Neuronal stem cell (in vitro differentiated cells): ENCODE measurements around the gene UBE3B.

Experiments used
- DNase-seq: peaks from one replicate; pipeline ENCODE4 v3.0.0-alpha.2; 2013; ENCODE audit warnings: low spot score
- H2AFZ ChIP-seq: one replicate; pipeline ENCODE4 v1.6.1; 2013; ENCODE audit warnings: mild to moderate bottlenecking, low read length, inconsistent platforms
- H2AK5ac ChIP-seq: 2 replicates; pipeline ENCODE4 v1.6.1; 2013; ENCODE audit warnings: low read depth, mild to moderate bottlenecking, inconsistent platforms, low read length, moderate library complexity, mixed read lengths
- H2BK120ac ChIP-seq: 2 replicates; pipeline ENCODE4 v1.6.1; 2013; ENCODE audit warnings: low read depth, mild to moderate bottlenecking, inconsistent platforms, low read length, moderate library complexity, mixed read lengths
- H2BK12ac ChIP-seq: one replicate; pipeline ENCODE4 v1.6.1; 2013; ENCODE audit warnings: low read length, inconsistent platforms
- H2BK15ac ChIP-seq: 2 replicates; pipeline ENCODE4 v1.6.1; 2013; ENCODE audit warnings: mild to moderate bottlenecking, low read length, inconsistent platforms, mixed read lengths
- H2BK5ac ChIP-seq: one replicate; pipeline ENCODE4 v1.6.1; 2013; ENCODE audit warnings: inconsistent platforms, mild to moderate bottlenecking, low read length, moderate library complexity
- H3K14ac ChIP-seq: one replicate; pipeline ENCODE4 v1.6.1; 2013; ENCODE audit warnings: low read length, inconsistent platforms
- H3K18ac ChIP-seq: 2 replicates; pipeline ENCODE4 v1.6.1; 2013; ENCODE audit warnings: low read length, inconsistent platforms
- H3K23ac ChIP-seq: 2 replicates; pipeline ENCODE4 v1.6.1; 2013; ENCODE audit warnings: low read depth, mild to moderate bottlenecking, mixed read lengths, low read length, inconsistent platforms; ENCODE audit not compliant: poor library complexity
- H3K27ac ChIP-seq: replicated peaks from 3 replicates; pipeline ENCODE4 v1.5.1; 2013; ENCODE audit warnings: low read length, inconsistent platforms
- H3K27me3 ChIP-seq, 3 experiments: 2 replicates each; pipeline ENCODE4 v1.6.1; 2013; ENCODE audit warnings: low read length in 3 of 3, mild to moderate bottlenecking in 2 of 3, inconsistent platforms in 1 of 3, low read depth in 1 of 3, mixed read lengths in 1 of 3, moderate library complexity in 1 of 3; ENCODE audit not compliant: control insufficient read depth in 3 of 3, insufficient read depth in 3 of 3
- H3K36me3 ChIP-seq, 2 donors: replicated peaks in 1 of 2; 2 replicates each; pipeline ENCODE4 v1.6.1; 2013; ENCODE audit warnings: low read length in 2 of 2; ENCODE audit not compliant: control insufficient read depth in 2 of 2, insufficient read depth in 2 of 2
- H3K4ac ChIP-seq: 2 replicates; pipeline ENCODE4 v1.6.1; 2013; ENCODE audit warnings: inconsistent platforms, mild to moderate bottlenecking, low read length, moderate library complexity
- H3K4me1 ChIP-seq, 2 donors: 1 replicate in 1 of 2; 2 replicates in 1 of 2; pipeline ENCODE4 v1.6.1; 2013; ENCODE audit warnings: low read length in 2 of 2, low read depth in 1 of 2; ENCODE audit not compliant: control insufficient read depth in 2 of 2, insufficient read depth in 1 of 2
- H3K4me2 ChIP-seq: one replicate; pipeline ENCODE4 v1.6.1; 2013; ENCODE audit warnings: mild to moderate bottlenecking, low read length, inconsistent platforms; ENCODE audit not compliant: insufficient read depth, poor library complexity, severe bottlenecking
- H3K4me3 ChIP-seq, 2 donors: 2 replicates each; pipeline ENCODE4 v1.5.1; 2013; ENCODE audit warnings: low read length in 2 of 2, mild to moderate bottlenecking in 2 of 2, inconsistent platforms in 1 of 2, moderate library complexity in 1 of 2
- H3K79me1 ChIP-seq: one replicate; pipeline ENCODE4 v1.6.1; 2013; ENCODE audit warnings: low read depth, mild to moderate bottlenecking, inconsistent platforms, low read length, moderate library complexity
- H3K9ac ChIP-seq: one replicate; pipeline ENCODE4 v1.6.1; 2013; ENCODE audit warnings: mild to moderate bottlenecking, low read depth, low read length, inconsistent platforms; ENCODE audit not compliant: poor library complexity
- H3K9me3 ChIP-seq, 2 donors: replicated peaks in 1 of 2; 2 replicates each; pipeline versions ENCODE3 to v1.6.1; 2013; ENCODE audit warnings: low read length in 2 of 2, mild to moderate bottlenecking in 2 of 2, inconsistent platforms in 1 of 2, low read depth in 1 of 2, mixed read lengths in 1 of 2, moderate library complexity in 1 of 2; ENCODE audit not compliant: control insufficient read depth in 2 of 2, insufficient read depth in 1 of 2
- H4K8ac ChIP-seq: one replicate; pipeline ENCODE4 v1.6.1; 2013; ENCODE audit warnings: low read depth, mild to moderate bottlenecking, inconsistent platforms, low read length, moderate library complexity
- H4K91ac ChIP-seq: one replicate; pipeline ENCODE4 v1.6.1; 2013; ENCODE audit warnings: low read length, low read depth, mild to moderate bottlenecking, inconsistent platforms; ENCODE audit not compliant: poor library complexity
- WGBS, 2 donors: extraction: QIAGEN DNeasy Blood & Tissue Kit; methylation state at CpG; one replicate each; pipeline ENCODE4 v1.1.7; 2013; ENCODE audit warnings: missing lambda C conversion rate in 2 of 2, mixed read lengths in 1 of 2; ENCODE audit not compliant: insufficient read length in 2 of 2, insufficient replicate concordance in 1 of 2; ENCODE audit errors: extremely low coverage in 2 of 2; 5-methylcytosine and 5-hydroxymethylcytosine counted together

UBE3B gene

DNA sequence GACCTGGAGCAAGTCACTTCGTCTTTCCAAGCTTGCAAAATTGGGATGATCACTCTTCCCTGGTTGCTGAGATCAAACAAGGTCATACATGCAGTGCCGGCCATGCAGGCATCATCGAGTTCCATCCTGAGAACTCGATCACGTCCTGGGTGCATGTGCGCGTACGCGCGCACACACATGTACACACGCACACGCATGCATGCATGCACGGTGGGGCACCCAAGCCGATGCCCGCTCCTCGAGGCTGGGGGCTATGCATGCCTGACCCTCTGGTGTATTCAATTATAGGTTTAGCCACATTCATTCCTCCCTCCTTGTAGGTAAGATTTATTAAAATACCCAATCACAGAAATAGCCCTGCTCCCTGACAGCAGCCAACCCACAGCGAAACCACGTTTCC, 69.9 kb downstream of the UBE3B start:
- H3K18ac ChIP-seq = peak overlapping the region; percentile 61
- H4K8ac ChIP-seq = no peak overlapping the region
- H2BK120ac ChIP-seq = no peak overlapping the region
- H3K27ac ChIP-seq = no peak overlapping the region
- H2BK5ac ChIP-seq = no peak overlapping the region
- H3K4ac ChIP-seq = no peak overlapping the region
- peaks cover 0 to 6% of the 10 kb centered on the region in 2 donors for H3K4me1 ChIP-seq
- H3K9me3 ChIP-seq = no peaks in the 10 kb centered on the region
- H3K4me2 ChIP-seq = no peak overlapping the region
- peak overlapping the region; percentile 56 for H4K91ac ChIP-seq
- no peak overlapping the region for H3K14ac ChIP-seq
- H2AK5ac ChIP-seq = no peak overlapping the region
- DNase-seq = no peak
- no peak overlapping the region for H3K23ac ChIP-seq
- no peaks in the 10 kb centered on the region for H3K79me1 ChIP-seq
- H2BK12ac ChIP-seq = no peak overlapping the region
- no peaks in the 10 kb centered on the region for H3K36me3 ChIP-seq
- H2BK15ac ChIP-seq = peak overlapping the region; percentile 71
- no peaks in the 10 kb centered on the region for H3K27me3 ChIP-seq
- 100% methylated on average over 1 of the region's 18 CpGs; no CpG with 5 or more reads in 1 of the 2 donors for WGBS, 2 donors
- H2AFZ ChIP-seq = no peak overlapping the region
- H3K4me3 ChIP-seq = no peak overlapping the region
- no peak overlapping the region for H3K9ac ChIP-seq

- no peak overlapping the region for H2BK5ac ChIP-seq
- no peak overlapping the region for H3K27ac ChIP-seq
- H3K18ac ChIP-seq = no peak overlapping the region
- H2AFZ ChIP-seq = no peak overlapping the region
- no peak for DNase-seq
- no peak overlapping the region for H3K14ac ChIP-seq
- no peaks in the 10 kb centered on the region for H3K36me3 ChIP-seq
- H2BK120ac ChIP-seq = no peak overlapping the region
- H4K8ac ChIP-seq = no peak overlapping the region
- no peak overlapping the region for H3K9ac ChIP-seq
- no peak overlapping the region for H2AK5ac ChIP-seq
- H3K4me2 ChIP-seq = no peak overlapping the region
- H3K9me3 ChIP-seq = no peaks in the 10 kb centered on the region
- no peak overlapping the region for H3K4me3 ChIP-seq
- H2BK15ac ChIP-seq = no peak overlapping the region
- H4K91ac ChIP-seq = no peak overlapping the region
- no peak overlapping the region for H2BK12ac ChIP-seq
- no peak overlapping the region for H3K23ac ChIP-seq
- H3K79me1 ChIP-seq = no peaks in the 10 kb centered on the region
- H3K4ac ChIP-seq = no peak overlapping the region
- no peaks in the 10 kb centered on the region for H3K27me3 ChIP-seq
- H3K4me1 ChIP-seq = peaks cover 0 to 6% of the 10 kb centered on the region in 2 donors
- no CpG with 5 or more reads among the region's 4 CpGs for WGBS, 2 donors
These were observed 70.8 kb downstream of the UBE3B start for GRCh38 chr12:109548258-109548657.

DNA sequence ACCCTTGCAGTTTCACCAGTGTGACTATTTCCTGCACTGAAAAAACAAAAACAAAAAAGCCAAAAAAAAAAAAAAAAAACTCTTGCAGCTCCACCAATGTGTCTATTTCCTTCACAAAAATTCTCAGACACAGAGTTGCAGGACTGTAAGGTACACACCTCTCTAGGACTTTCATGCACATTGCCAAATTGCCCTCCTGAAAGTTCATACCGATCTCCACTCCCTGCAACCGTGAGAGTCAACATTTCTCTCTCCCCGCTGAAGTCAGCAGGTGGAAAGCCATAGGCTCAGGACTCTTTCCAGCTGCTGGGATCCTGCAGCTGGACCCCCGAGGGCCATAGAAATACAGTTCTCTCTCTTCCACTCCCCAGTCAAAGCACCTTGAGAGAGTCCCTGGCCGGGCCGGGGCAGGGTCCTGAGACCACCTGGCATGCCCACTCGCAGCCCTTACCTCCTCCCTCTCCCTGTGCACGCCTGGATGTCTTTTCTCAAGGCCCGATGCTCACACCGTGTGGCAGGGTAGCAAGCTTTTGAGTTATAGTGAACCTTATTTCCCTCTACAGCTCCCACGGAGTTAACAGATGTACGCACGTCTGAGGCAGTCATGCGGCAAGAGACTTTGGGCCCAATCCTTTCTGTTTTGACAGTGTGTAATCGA, 72.3 kb downstream of the UBE3B start:
- no CpG with 5 or more reads among the region's 15 CpGs for WGBS, 2 donors
- Histone ChIP-seq H3K27me3 (no peaks in the 10 kb centered on the region), H3K4me1 (peaks cover 0 to 15% of the 10 kb centered on the region in 2 donors), H2AK5ac (no peak overlapping the region), H3K4me3 (no peak overlapping the region), H3K27ac (no peak overlapping the region), H4K8ac (no peak overlapping the region), H2BK5ac (no peak overlapping the region), H2BK120ac (no peak overlapping the region), H2AFZ (peak overlapping the region; percentile 36), H3K18ac (peak overlapping the region; percentile 41), H3K14ac (no peak overlapping the region), H2BK12ac (no peak overlapping the region), H3K23ac (no peak overlapping the region), H3K9ac (no peak overlapping the region), H4K91ac (no peak overlapping the region), H3K79me1 (no peaks in the 10 kb centered on the region), H3K4ac (no peak overlapping the region), H3K4me2 (no peak overlapping the region), H3K9me3 (no peaks in the 10 kb centered on the region), H2BK15ac (no peak overlapping the region), H3K36me3 (no peaks in the 10 kb centered on the region)
- no peak for DNase-seq

DNA sequence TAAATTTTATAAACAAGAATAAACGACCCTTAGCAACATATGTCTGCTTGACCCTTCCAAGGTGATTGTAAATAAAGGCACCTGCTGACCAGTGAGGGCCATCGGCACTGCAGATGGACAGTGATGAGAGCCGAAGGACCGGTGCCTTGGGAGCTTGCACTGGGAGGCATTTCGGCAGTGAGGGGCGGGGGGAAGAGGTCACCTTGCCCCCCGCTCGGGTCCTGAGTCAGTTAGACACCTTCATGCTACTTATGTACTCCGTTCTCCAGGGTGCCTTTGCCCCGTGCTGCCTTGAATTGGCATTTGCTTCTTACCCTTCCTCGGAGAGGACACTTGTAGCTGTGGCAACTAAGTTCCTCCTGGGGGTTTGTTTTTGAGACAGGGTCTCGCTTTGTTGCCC, 72.8 kb downstream of the UBE3B start:
- H3K4me3 ChIP-seq = no peak overlapping the region
- H2BK12ac ChIP-seq = no peak overlapping the region
- H3K4me2 ChIP-seq = no peak overlapping the region
- no peaks in the 10 kb centered on the region for H3K36me3 ChIP-seq
- no peak for DNase-seq
- no peaks in the 10 kb centered on the region for H3K27me3 ChIP-seq
- no peak overlapping the region for H4K91ac ChIP-seq
- no peak overlapping the region for H3K27ac ChIP-seq
- no peaks in the 10 kb centered on the region for H3K9me3 ChIP-seq
- H3K4me1 ChIP-seq = peaks cover 0 to 15% of the 10 kb centered on the region in 2 donors
- H3K9ac ChIP-seq = no peak overlapping the region
- H2BK15ac ChIP-seq = no peak overlapping the region
- WGBS, 2 donors = no CpG with 5 or more reads among the region's 12 CpGs
- H4K8ac ChIP-seq = no peak overlapping the region
- no peak overlapping the region for H3K4ac ChIP-seq
- H2AK5ac ChIP-seq = no peak overlapping the region
- no peaks in the 10 kb centered on the region for H3K79me1 ChIP-seq
- H2BK120ac ChIP-seq = no peak overlapping the region
- H3K23ac ChIP-seq = no peak overlapping the region
- H3K18ac ChIP-seq = peak overlapping the region; percentile 6
- H2AFZ ChIP-seq = no peak overlapping the region
- H3K14ac ChIP-seq = no peak overlapping the region
- H2BK5ac ChIP-seq = no peak overlapping the region
